ENCODE measurements around the gene LMAN2L.

Gene LMAN2L

GRCh38 chr2:96727431-96727830 lies 12.4 kb downstream of the LMAN2L start:
- no peak for TF ChIP-seq CTCF (conservative IDR thresholded peaks at IDR 0.05)
- H3K27ac ChIP-seq, result no peak overlapping the region

- H3K27ac ChIP-seq, result no peak overlapping the region
- no peak for TF ChIP-seq CTCF (conservative IDR thresholded peaks at IDR 0.05)
Measured at GRCh38 chr2:96726131-96726530, 13.7 kb downstream of the LMAN2L start.

- no peak for TF ChIP-seq CTCF (conservative IDR thresholded peaks at IDR 0.05)
Measured at GRCh38 chr2:96716388-96716787, 23.5 kb downstream of the LMAN2L start.

GRCh38 chr2:96715658-96716057 lies 24.2 kb downstream of the LMAN2L start:
- no peak for TF ChIP-seq CTCF (conservative IDR thresholded peaks at IDR 0.05)
- H3K27ac ChIP-seq, result no peak overlapping the region

More at GRCh38 chr2:96716388-96716787, 23.5 kb downstream of the LMAN2L start:
- H3K27ac ChIP-seq, result no peak overlapping the region

GRCh38 chr2:96710985-96711384 lies 28.9 kb downstream of the LMAN2L start:
- no peak for TF ChIP-seq CTCF (conservative IDR thresholded peaks at IDR 0.05)
- H3K27ac ChIP-seq, result no peak overlapping the region

- no peak for TF ChIP-seq CTCF (conservative IDR thresholded peaks at IDR 0.05)
Measured at GRCh38 chr2:96703021-96703751, 36.7 kb downstream of the LMAN2L start.

GRCh38 chr2:96702098-96702785 lies 37.6 kb downstream of the LMAN2L start:
- no peak for TF ChIP-seq CTCF (conservative IDR thresholded peaks at IDR 0.05)
- H3K27ac ChIP-seq, result no peak overlapping the region

More at GRCh38 chr2:96703021-96703751, 36.7 kb downstream of the LMAN2L start:
- no peak overlapping the region for H3K27ac ChIP-seq
